ENCODE data around the gene SARS1.
A peak's percentile ranks its signal among the peaks of the same experiment; 100 is the strongest.
"Not testable (repeated sequence)": the region's sequence is repeated elsewhere in the genome, so short reads cannot be mapped to it uniquely, and the experiment has no call there.

SARS1 gene, protein sequence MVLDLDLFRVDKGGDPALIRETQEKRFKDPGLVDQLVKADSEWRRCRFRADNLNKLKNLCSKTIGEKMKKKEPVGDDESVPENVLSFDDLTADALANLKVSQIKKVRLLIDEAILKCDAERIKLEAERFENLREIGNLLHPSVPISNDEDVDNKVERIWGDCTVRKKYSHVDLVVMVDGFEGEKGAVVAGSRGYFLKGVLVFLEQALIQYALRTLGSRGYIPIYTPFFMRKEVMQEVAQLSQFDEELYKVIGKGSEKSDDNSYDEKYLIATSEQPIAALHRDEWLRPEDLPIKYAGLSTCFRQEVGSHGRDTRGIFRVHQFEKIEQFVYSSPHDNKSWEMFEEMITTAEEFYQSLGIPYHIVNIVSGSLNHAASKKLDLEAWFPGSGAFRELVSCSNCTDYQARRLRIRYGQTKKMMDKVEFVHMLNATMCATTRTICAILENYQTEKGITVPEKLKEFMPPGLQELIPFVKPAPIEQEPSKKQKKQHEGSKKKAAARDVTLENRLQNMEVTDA

DNA sequence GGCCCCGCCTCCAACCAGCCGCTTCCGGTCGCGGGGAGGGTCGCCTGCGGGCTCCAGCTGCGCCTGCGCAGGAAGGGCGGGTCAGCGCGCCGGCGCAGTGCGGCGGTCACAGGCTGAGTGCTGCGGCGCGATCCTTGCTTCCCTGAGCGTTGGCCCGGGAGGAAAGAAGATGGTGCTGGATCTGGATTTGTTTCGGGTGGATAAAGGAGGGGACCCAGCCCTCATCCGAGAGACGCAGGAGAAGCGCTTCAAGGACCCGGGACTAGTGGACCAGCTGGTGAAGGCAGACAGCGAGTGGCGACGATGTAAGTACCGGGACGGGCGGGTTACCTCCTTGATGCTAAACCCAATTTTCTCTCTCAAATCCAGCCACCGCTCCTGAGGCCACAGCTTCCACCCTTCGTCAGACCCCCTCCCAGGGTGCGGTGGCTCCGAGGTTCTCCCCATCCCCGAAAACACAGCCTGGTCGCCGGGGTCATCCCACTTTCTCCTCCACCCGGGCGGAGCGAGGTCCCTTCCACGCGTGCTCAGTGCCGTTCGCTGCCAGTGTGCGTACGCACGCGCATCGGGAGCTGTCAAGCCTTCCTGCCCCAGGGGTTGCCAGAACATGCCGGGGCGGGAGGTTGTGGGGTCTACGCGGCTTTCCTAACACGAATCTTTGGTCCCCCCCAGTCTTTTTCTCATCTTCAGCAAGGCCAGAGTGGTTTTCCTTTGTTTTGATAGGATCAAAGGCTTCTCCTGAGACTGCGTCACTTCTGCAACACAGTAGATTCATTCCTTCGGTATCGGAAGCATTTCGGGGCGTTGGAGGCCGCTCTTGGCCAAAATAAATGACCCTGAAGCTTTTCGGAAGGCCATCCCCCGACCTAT lies at the start of gene SARS1:
Gene SARS1 (plus strand): TSS at position 95 of the 870 bp plus-strand sequence. CDS start 75 bp downstream, at position 170.
- DNase-seq (ENCODE audit: low read depth): peak; percentile 75

DNA sequence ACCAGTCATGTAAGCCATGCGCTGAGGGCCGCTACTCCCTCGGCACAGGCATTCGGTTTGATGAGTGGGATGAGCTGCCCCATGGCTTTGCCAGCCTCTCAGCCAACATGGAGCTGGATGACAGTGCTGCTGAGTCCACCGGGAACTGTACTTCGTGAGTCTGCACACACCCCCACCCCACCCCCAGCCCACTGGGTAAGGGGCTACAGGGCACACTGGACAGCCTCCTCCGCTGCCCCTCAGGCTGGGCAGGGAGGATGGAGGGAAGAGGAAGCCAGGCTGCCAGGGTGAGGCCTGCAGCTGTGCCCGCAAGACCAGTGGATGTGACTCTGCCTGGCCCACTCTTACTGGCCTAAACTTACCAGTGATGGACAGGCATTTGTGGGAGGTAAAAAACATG lies 49.2 kb upstream of the SARS1 start:
- no peak for DNase-seq (ENCODE audit: low read depth)

DNA sequence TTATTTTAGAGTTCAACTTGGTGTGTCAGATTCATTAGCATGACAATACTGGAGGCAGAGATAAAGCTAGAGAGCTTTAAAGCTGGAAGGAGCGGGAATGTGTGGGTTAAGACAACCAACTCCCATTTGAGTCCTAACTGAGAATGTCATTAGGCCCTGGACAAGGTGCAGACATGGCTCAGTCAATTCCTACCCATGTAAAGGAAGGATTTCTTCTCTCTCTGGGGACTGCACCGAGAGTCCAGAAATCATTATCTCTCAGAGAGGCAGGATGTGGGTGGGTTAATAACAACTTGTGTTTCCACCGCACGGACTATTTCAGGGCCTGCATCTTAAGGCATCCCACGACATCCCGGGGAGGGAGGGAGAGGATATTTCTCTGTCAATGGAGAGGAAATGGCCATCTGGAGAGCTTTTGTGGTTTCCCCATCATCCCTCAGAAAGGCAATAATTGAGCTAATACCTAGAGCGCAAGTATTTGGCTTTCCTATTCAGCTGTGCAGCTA lies 46.7 kb upstream of the SARS1 start:
- no peak for DNase-seq (ENCODE audit: low read depth)

DNA sequence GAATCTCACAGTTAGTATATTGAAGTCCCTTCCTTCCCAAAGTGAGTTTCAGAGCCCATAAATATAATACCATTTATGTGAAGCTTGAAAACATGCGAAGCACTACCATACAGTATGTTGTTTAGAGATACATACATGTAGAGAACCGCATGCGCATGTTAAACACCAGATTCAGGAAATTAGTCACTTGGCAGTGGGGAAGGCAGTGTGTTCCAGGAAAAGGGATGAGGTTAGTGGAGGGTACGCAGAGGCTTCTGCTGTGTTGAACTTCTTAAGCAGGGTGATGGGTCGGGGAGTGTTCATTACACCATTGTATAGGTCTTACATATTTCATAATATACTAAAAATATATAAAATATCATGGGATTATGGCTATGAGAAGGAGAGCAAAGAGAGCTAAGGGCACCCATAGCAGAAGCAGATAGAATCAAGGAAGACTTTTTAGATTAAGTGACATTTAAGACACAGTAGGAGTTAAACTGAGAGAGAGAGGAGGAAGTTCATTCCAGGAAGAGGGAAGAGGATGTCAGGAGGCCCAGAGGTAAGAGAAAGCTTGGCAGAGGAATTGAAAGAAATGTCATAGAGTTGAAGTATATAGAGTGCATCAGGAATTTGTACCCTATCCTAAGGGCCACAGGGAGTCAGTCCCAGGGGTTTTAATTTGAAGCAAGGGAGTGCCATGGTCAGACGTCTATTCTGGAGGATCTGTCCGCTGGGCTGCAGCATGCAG lies 43.5 kb upstream of the SARS1 start:
- no peak for DNase-seq (ENCODE audit: low read depth)

DNA sequence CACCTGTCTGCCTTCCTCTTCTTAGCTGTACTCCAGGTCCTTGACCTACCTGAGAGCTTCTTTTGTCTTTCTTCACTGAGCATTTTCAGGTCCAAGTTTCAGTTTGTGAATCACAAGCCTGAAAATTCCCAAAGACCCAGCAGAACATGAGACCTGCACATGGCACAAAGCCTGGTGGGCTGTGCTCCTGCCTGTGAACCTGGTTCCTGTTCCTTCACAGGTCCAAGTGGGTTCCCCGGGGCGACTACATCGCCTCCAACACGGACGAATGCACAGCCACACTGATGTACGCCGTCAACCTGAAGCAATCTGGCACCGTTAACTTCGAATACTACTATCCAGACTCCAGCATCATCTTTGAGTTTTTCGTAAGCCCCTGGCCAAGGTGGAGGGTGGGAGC lies 42.1 kb upstream of the SARS1 start:
- DNase-seq (ENCODE audit: low read depth): no peak

DNA sequence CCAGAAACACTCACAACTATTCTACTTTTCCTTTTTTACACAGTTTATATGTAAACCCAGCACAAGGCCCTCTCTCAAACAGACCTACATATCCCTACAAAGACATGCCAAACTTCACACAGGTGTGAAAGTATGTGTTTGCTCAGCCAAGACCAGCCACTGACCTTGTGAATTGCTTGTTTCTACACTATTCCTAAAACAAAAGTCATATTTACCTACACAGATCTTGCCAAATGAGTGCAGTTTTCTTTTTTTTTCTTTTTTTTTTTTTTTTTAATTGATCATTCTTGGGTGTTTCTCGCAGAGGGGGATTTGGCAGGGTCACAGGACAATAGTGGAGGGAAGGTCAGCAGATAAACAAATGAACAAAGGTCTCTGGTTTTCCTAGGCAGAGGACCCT lies 37.4 kb upstream of the SARS1 start:
- not testable (repeated sequence) for DNase-seq (ENCODE audit: low read depth)

DNA sequence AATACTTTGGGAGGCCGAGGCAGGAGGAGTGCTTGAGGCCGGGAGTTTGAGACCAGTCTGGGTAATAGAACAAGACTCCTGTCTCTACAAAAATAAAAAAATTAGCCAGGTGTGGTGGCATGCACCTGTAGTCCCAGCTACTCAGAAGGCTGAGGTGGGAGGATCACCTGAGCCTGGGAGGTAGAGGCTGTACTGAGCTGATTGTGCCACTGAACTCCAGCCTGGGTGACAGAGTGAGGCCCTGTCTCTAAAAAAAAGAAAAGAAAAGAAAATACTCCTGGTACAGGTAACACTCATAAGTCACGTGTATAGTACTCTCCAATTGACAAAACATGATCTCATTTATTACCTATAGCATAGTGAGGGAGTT lies 33.0 kb upstream of the SARS1 start:
- DNase-seq (ENCODE audit: low read depth): not testable (repeated sequence)

DNA sequence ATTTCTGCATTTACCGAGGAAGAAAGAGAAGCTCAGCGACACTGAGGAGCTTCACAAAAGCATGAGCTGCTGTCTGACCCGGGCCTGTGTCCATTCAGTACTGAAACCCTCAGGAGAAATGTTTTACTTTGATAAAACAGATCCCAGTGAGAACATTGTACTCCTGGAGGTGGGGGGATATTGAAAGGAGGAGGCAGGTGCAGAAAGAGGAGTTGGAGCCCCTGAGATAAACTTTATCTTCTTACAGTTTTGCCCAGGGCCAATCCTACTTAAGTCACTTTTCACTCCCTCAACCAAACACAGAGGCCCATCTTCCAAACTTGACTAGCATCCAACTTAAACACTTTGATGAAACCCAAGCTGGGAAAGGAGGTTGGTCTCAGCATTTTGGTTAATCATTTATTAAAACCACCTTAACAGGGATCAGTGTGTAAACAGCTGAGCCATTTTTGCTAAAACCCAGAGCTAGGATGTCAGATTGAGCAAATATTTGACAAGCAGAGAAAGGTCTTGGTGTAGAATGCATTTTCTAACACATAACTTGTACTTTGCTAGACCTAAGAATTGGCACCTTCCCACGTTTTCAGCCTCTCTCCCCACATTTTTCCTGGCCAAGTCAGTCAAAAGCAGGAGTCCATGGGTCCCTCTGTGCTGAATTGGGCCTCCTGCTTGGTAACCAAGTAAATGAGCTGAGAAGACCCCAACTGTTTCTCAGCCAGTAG lies 32.5 kb upstream of the SARS1 start:
- DNase-seq (ENCODE audit: low read depth): no peak

DNA sequence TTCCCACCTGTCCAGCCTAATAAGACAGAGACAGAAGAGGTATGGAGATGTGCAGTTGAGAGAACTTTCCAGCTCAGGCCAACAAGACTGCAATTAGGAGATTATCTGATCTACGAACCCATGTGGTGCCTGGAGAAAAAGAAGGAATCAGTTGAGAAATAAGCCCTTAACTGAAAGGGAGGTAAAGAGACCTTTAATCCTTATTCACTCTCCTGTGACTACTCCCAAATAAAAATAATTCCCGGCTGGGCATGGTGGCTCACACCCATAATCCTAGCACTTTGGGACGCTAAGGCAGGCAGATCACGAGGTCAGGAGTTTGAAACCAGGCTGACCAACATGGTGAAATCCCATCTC lies 31.9 kb upstream of the SARS1 start:
- no peak for DNase-seq (ENCODE audit: low read depth)

DNA sequence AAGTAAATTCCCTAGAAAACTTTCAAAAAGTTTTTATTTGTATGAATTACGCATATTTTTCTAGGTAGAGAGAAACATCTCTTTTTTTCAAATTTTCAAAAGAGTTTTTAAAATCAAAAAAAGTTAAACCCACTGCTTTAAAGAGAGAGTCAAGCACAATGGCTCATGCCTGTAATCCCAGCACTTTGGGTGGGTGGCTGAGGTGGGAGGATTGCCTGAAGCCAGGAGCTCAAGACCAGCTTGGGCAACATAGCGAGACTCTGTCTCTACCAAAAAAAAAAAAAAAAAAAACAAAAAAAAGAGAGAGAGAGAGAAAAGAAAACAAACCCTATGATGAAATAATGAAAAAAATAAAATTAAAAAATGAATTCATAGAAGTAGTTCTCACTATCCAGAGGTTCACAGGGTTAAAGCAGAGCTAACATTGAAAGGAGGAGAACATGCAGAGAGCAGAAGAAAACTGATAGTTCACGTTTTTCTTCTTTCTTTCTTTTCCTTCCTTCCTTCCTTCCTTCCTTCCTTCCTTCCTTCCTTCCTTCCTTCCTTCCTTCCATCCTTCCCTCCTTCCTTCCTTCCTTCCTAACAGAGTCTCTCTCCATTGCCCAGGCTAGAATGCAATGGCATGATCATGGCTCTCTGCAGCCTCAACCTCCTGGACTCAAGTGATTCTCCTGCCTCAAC lies 30.5 kb upstream of the SARS1 start:
- DNase-seq (ENCODE audit: low read depth): no peak

DNA sequence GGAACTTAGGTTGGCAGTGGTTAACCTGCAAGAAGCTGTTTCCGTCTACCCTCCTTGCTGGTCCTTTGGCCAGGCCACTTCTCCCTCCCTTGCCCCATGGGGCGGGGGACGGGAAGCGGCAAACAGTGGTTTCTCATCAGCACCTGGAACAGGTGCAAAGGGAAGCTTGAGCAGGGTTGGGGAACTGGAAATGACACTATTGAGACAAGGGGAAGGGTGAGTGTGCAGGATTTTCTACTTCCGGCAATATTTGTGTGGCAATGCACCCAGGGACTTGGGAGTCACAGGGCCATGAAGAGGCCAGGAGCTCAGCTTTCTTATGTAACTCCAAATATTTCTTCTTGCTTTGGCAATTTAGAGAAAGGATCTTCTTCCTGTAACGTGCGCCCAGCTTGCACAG lies 29.0 kb upstream of the SARS1 start:
- no peak for DNase-seq (ENCODE audit: low read depth)

DNA sequence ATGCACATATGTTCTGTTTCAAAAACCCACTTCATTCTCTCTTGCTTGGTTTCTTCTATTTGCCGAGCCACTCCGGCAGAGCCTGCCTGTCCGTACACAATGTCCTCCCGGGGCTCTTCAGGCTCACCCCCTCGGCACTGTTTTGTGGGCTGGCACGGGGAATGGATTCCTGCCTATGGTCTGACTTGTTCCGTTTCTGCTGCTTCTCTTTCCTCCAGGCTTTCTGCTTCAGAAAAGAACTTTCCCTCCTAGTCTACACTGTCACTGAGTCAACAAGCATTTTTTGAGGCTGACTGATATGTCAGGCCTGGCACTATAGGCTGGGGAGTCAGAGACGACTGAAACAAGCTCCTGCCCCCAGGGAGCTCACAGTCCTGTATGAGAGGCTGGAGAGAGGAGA lies 28.4 kb upstream of the SARS1 start:
- DNase-seq (ENCODE audit: low read depth): no peak

DNA sequence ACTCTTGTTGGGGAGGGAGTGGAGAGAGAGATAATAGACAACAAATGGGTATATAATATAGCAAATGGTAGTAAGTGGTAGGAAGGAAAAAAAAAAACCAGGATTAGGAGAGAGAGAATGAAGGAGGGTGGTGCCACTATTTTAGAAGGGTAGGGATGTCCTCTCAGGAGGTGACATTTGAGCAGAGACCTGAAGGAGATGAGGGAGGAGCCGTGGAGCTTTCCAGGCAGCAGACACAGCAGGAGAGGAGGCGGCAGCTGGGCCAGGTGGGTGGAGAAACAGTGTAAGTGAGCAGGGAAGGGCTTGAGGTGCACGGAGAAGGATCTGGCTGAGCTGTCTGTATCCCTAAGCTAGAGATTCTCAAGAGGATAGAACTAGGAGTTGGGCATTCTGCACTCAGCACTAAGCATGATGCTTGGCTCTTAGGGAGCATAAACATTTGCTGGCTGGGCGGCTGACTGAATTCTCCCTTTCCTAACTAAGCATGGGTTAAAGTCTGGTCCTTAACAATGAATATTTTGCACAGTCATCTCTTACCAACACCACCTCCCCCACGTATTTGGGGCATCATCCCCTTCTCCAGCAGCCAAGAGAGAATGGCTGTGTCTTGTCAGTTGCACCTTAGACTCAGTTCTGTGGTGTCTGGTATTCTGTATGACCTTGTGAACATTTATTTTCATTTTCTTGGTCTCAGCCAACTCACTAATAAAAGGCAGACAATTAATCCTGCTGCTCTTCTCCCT lies 27.6 kb upstream of the SARS1 start:
- no peak for DNase-seq (ENCODE audit: low read depth)

DNA sequence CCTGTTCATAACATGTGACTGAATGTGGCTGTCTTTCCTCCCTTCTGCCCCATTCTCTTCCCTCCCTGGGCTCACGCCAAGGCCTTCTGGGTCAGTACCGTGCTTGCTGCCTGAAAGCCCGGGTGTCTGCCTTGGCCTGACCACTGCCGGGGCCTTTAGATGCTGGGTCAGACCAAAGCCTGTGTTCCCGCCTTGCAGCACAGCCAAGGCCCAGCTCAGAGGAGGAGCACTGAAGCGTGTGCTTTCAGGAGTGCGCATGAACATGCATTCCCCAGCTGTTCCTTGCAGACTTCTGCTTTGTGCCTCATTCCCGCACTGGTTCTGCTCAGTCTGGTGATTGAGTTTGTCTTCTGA lies 27.0 kb upstream of the SARS1 start:
- DNase-seq (ENCODE audit: low read depth): no peak

DNA sequence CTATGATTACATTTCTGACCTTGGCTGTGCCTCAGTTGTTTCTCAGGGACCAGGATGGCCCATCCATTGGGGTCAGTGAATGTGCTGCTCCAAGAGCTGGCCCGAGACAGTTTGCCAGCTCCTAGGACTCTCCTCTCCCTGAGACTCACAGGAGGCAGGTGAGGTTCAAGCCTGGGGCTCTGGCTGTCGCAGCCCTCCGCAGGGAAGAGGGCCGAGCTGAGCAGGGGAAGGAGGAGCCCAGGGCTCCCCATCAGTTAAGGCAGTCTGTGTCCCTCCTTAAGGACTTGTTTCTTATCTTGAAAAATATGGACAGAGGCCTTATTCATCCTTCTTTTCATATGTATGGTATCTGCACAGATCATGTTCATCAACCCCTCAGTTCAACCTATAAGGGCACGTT lies 26.6 kb upstream of the SARS1 start:
- DNase-seq (ENCODE audit: low read depth): no peak

DNA sequence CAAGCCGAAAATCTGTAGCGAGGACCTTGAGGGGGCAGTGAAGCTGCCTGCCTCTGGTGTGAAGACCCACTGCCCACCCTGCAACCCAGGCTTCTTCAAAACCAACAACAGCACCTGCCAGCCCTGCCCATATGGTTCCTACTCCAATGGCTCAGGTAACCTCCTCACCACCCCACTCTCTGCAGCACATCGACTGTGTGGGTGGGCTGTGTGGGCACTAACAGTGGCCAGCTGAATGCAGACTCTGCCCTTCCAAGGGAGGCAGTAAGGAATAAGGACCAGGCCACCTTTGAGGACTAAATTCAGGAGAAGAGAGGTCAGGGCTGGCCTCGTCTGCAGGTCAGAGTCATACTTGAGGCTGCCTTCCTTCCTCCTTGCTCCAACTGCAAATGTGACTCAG lies 25.5 kb upstream of the SARS1 start:
- DNase-seq (ENCODE audit: low read depth): no peak

DNA sequence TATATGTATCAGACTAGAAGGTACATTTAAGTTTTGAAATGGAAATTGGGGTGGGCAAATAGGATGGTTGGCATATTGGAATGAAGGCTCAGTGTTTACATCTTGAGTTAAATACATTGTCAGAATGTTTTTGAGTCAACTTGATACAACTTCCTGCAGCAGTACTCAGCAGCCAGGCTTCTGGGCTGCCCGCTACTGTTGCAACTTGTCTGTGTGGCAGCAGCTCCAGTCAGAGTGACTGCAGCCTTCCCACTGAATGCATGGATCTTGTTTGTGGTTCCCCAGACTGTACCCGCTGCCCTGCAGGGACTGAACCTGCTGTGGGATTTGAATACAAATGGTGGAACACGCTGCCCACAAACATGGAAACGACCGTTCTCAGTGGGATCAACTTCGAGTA lies 24.9 kb upstream of the SARS1 start:
- DNase-seq (ENCODE audit: low read depth): no peak

DNA sequence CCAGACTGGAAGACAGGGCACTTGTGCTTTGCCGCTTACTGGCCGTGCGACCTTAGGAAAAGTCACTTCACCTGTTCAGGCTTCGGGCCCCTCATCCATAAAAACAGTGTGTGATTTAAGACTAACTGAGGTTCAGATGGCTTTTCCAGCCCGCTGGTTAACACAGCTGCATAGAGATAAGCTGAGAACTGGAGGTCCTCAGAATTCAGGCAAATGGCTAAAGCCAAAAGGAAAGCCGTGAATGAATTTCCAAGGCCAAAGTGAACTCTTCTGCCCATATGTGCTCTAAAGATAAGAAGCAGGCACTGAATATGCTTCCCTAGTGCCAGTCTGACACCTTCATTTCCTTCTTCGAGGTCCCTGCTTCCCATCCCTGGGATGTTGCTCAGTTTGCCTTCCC lies 23.5 kb upstream of the SARS1 start:
- no peak for DNase-seq (ENCODE audit: low read depth)

DNA sequence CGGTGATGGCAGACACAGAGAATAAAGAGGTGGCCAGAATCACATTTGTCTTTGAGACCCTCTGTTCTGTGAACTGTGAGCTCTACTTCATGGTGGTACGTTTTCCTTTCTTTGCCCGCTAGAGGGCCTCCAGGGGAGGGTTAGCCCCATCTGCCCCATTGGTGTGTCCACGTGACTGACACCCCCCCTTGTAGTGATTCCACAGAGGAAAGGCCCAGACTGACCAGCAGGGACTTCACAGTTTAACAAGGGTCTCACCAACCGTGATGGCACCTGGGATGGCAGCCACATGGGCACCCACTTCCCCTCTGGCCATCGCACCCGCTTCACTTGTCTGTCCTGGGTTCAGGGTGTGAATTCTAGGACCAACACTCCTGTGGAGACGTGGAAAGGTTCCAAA lies 22.3 kb upstream of the SARS1 start:
- no peak for DNase-seq (ENCODE audit: low read depth)

DNA sequence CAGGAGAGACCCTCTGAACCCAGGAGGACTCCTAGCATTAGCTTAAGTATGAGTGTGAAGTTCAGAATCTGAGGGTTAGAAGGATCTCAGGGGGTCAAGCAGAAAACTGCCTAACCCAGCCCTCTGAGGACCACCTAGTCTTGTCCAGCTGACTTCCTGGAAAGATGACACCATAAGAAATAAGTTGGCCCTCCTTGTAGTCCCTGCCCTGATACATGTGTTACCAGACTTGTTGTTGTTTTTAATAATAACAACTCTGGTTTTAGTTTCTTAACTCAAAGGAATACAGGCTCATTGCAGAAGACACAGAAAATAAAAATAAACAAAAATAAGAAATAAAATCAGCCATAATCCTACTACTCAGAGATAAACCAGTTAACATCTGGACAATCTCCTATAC lies 21.8 kb upstream of the SARS1 start:
- DNase-seq (ENCODE audit: low read depth): no peak

DNA sequence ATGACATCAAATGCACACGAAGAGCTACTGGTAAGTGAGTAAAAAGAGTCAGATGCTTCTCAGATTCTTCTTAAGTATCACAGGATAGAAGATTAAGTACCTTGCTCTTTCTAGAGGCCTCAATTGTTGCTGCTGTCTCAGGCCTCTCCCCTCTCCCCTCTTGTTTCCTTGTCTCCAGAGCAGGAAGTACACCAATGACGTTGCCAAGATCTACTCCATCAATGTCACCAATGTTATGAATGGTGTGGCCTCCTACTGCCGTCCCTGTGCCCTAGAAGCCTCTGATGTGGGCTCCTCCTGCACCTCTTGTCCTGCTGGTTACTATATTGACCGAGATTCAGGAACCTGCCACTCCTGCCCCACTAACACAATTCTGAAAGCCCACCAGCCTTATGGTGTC lies 21.3 kb upstream of the SARS1 start:
- DNase-seq (ENCODE audit: low read depth): no peak

Measured in stimulated activated CD8-positive, alpha-beta memory T cell treated with anti-CD3 and anti-CD28 coated beads, Interleukin-15, amount 100 ng/mL, for 1 hour (primary cell).